HepG2 (cell line): ENCODE measurements around the gene HTR1E. TPM values are rescaled to one million over a fixed set of nuclear protein-coding genes. Genes with fewer than 3 reads are reported as not detected.

Experiments used
- ATAC-seq: fragments of 200-7000 bp; cut with Tn5 transposase; 3 replicates; pipeline ENCODE4 v1.9.1; 2020; ENCODE audit warnings: mild to moderate bottlenecking, moderate library complexity
- BruUV-seq: library from RNA; stranded (reverse); fragments of 400-500 nt; replicated peaks from 2 replicates; lab custom pipeline; 2021; lab: Mats Ljungman, UMichigan
- CTCF ChIA-PET: fragments of 300-600 bp; formaldehyde crosslinking; extraction: SDS; loops from one replicate; lab custom pipeline; 2021; ENCODE audit warnings: low total read pairs, inconsistent platforms, low intra/inter-chr PET ratio; lab: Yijun Ruan, JAX
- POLR2A ChIA-PET: fragments of 350-600 bp; sonication (Branson Sonifier 250); formaldehyde crosslinking; loops from one replicate; lab custom pipeline; 2020; ENCODE audit warnings: antibody characterized with exemption, inconsistent platforms; lab: Yijun Ruan, JAX
- DNase-seq: peaks from one replicate; pipeline ENCODE4 v3.0.0-alpha.2; 2015; ENCODE audit warnings: low spot score
- FAIRE-seq: peaks from 3 replicates; lab custom pipeline; 2011; peaks lifted over from hg19 to GRCh38; lab: Jason Lieb, UNC
- H2AFZ ChIP-seq: one replicate; pipeline ENCODE4 v1.6.1; 2011; ENCODE audit warnings: low read length, inconsistent platforms
- H3K27ac ChIP-seq: fragments of 300-600 bp; 3 replicates; pipeline ENCODE4 v1.8.0; 2011; ENCODE audit warnings: mixed run types, mild to moderate bottlenecking, mixed read lengths, low read length, inconsistent platforms; ENCODE audit not compliant: insufficient read depth; ENCODE audit errors: extremely low read length
- H3K27me3 ChIP-seq, 2 experiments: fragments of 200-600 bp in 1 of 2; 2 replicates in 1 of 2; 3 replicates in 1 of 2; pipeline versions ENCODE4 v1.6.0 to v1.8.0; 2011; ENCODE audit warnings: low read length in 2 of 2, mild to moderate bottlenecking in 2 of 2, moderate library complexity in 2 of 2, inconsistent platforms in 1 of 2; ENCODE audit not compliant: insufficient read depth in 2 of 2, control insufficient read depth in 1 of 2
- H3K36me3 ChIP-seq, 2 experiments: fragments of 200-600 bp in 1 of 2; replicated peaks in 1 of 2; 2 replicates in 1 of 2; 3 replicates in 1 of 2; pipeline versions ENCODE4 v1.5.1 to v1.8.0; 2011; ENCODE audit warnings: low read length in 2 of 2, inconsistent platforms in 1 of 2; ENCODE audit not compliant: insufficient read depth in 2 of 2, control insufficient read depth in 1 of 2
- H3K4me1 ChIP-seq: 2 replicates; pipeline ENCODE4 v1.5.1; 2012; ENCODE audit warnings: low read length, inconsistent platforms; ENCODE audit not compliant: insufficient read depth
- H3K4me2 ChIP-seq: 2 replicates; pipeline ENCODE4 v1.6.0; 2011; ENCODE audit warnings: low read depth, low read length, inconsistent platforms
- H3K4me3 ChIP-seq, 3 experiments: fragments of 200-600 bp in 1 of 3; sonication (generic), shearing (Covaris generic) in 1 of 3; replicated peaks in 1 of 3; 2 replicates each; pipeline ENCODE4 v1.5.1; 2011 to 2016; ENCODE audit warnings: low read length in 3 of 3, inconsistent platforms in 2 of 3, low read depth in 2 of 3, mild to moderate bottlenecking in 2 of 3, control low read depth in 1 of 3, mixed read lengths in 1 of 3; ENCODE audit not compliant: insufficient read depth in 1 of 3
- H3K79me2 ChIP-seq: one replicate; pipeline ENCODE4 v1.6.1; 2011; ENCODE audit warnings: low read length, inconsistent platforms; ENCODE audit not compliant: insufficient read depth
- H3K9ac ChIP-seq: 2 replicates; pipeline ENCODE4 v1.6.0; 2011; ENCODE audit warnings: mild to moderate bottlenecking, low read depth, low read length, inconsistent platforms; ENCODE audit not compliant: insufficient read depth
- H3K9me3 ChIP-seq: 2 replicates; pipeline ENCODE4 v1.5.1; 2012; ENCODE audit warnings: mild to moderate bottlenecking, low read length
- H4K20me1 ChIP-seq: 2 replicates; pipeline ENCODE4 v1.6.0; 2011; ENCODE audit warnings: inconsistent platforms, mild to moderate bottlenecking, low read length, moderate library complexity; ENCODE audit not compliant: insufficient read depth
- NKX3-1 ChIP-seq: sonication (generic); formaldehyde crosslinking; IDR thresholded peaks from 2 replicates; pipeline ENCODE4 v1.5.0; 2020; ENCODE audit warnings: missing genetic modification reagents
- NR1H2 ChIP-seq: sonication (generic); formaldehyde crosslinking; IDR thresholded peaks from 2 replicates; pipeline ENCODE4 v1.8.1; 2022; ENCODE audit warnings: low read depth, missing genetic modification reagents, borderline replicate concordance
- PLRG1 ChIP-seq: fragments of 450-650 bp; conservative IDR thresholded peaks from 2 replicates; pipeline ENCODE4 v1.6.1; 2016
- SMARCC2 ChIP-seq: fragments of 450-650 bp; IDR thresholded peaks from 2 replicates; pipeline ENCODE4 v1.6.1; 2017; ENCODE audit warnings: antibody characterized with exemption, mild to moderate bottlenecking
- SP5 ChIP-seq: IDR thresholded peaks from 2 replicates; pipeline ENCODE4 v1.6.1; 2016; ENCODE audit warnings: low read depth, borderline replicate concordance
- TAF15 ChIP-seq: fragments of 200-400 bp; formaldehyde crosslinking; IDR thresholded peaks from one replicate; pipeline ENCODE4 v1.6.1; 2018; ENCODE audit warnings: mild to moderate bottlenecking, low read depth, low read length; ENCODE audit not compliant: poor library complexity, severe bottlenecking
- TRIM24 ChIP-seq: sonication (generic); formaldehyde crosslinking; IDR thresholded peaks from 2 replicates; pipeline ENCODE4 v1.8.0; 2022; ENCODE audit warnings: mild to moderate bottlenecking, missing genetic modification reagents
- ZFX ChIP-seq: sonication (generic); formaldehyde crosslinking; IDR thresholded peaks from 2 replicates; pipeline ENCODE4 v1.4.0; 2020; ENCODE audit warnings: mild to moderate bottlenecking, low read depth, missing genetic modification reagents, moderate library complexity
- ZKSCAN8 ChIP-seq: IDR thresholded peaks from 2 replicates; pipeline ENCODE4 v1.6.1; 2016; ENCODE audit warnings: borderline replicate concordance, missing genetic modification reagents, missing compliant biosample characterization
- ZNF225 ChIP-seq: sonication (generic); formaldehyde crosslinking; IDR thresholded peaks from 2 replicates; pipeline ENCODE4 v1.4.0; 2020; ENCODE audit warnings: mild to moderate bottlenecking, missing genetic modification reagents
- ZNF232 ChIP-seq: sonication (generic); formaldehyde crosslinking; IDR thresholded peaks from 2 replicates; pipeline ENCODE4 v1.4.0; 2020; ENCODE audit warnings: missing genetic modification reagents, borderline replicate concordance
- ZNF276 ChIP-seq: sonication (generic); formaldehyde crosslinking; IDR thresholded peaks from 2 replicates; pipeline ENCODE4 v1.4.0; 2020; ENCODE audit warnings: mild to moderate bottlenecking, low read depth, missing genetic modification reagents
- ZNF383 ChIP-seq: sonication (generic); formaldehyde crosslinking; IDR thresholded peaks from 2 replicates; pipeline ENCODE4 v1.4.0; 2020; ENCODE audit warnings: missing genetic modification reagents, mild to moderate bottlenecking, borderline replicate concordance
- ZNF558 ChIP-seq: sonication (generic); formaldehyde crosslinking; IDR thresholded peaks from 2 replicates; pipeline ENCODE4 v1.9.0; 2022; ENCODE audit warnings: mild to moderate bottlenecking, missing genetic modification reagents, borderline replicate concordance
- ZNF883 ChIP-seq: sonication (generic); formaldehyde crosslinking; IDR thresholded peaks from 2 replicates; pipeline ENCODE4 v1.5.1; 2020; ENCODE audit warnings: mild to moderate bottlenecking, missing genetic modification reagents; ENCODE audit errors: not compliant biosample characterization
- ZNF891 ChIP-seq: sonication (generic); formaldehyde crosslinking; IDR thresholded peaks from 2 replicates; pipeline ENCODE4 v1.5.0; 2020; ENCODE audit warnings: mild to moderate bottlenecking, missing genetic modification reagents
- ZSCAN22 ChIP-seq: sonication (generic); formaldehyde crosslinking; IDR thresholded peaks from 2 replicates; pipeline ENCODE4 v1.4.0; 2020; ENCODE audit warnings: mild to moderate bottlenecking, missing genetic modification reagents
- WGBS: methylation state at CpG from one replicate; pipeline ENCODE4 v1.1.6; 2017; ENCODE audit warnings: low lambda C conversion rate; 5-methylcytosine and 5-hydroxymethylcytosine counted together
- in situ Hi-C: cut with HindIII; loops from 2 replicates; pipeline ENCODE4 v1.10.0; 2017; ENCODE audit warnings: low pct_unique_long_range_greater_than_20kb; ENCODE audit not compliant: extremely low pct_ligation_motif_present
- intact Hi-C: fragments of 100-400 bp; cut with micrococcal nuclease; formaldehyde crosslinking; loops from one replicate; pipeline ENCODE4 v1.10.0; 2022; ENCODE audit not compliant: unreplicated experiment
- polyA plus RNA-seq, 8 experiments: library from polyadenylated mRNA; depleted of rRNA in 3 of 8; stranded (reverse) in 7 of 8; unstranded in 1 of 8; fragments of >200 nt; fragmentation: Illumina TruSeq in 4 of 8; extraction: Trizol in 4 of 8; gene quantifications; 2 replicates each; pipeline versions ENCODE4 v1.2.1 to v1.2.3, GENCODE V29; 2011 to 2016; ENCODE audit warnings: low read depth in 4 of 8, missing spikeins in 1 of 8, mixed read lengths in 1 of 8; ENCODE audit not compliant: insufficient read depth in 1 of 8
- total RNA-seq, 5 experiments: library from RNA; depleted of rRNA; stranded (reverse); fragments of >200 nt; fragmentation: Illumina TruSeq; extraction: Trizol; gene quantifications; 2 replicates each; pipeline ENCODE4 v1.2.3, GENCODE V29; 2016; ENCODE audit warnings: low read depth in 1 of 5
- TF ChIP-seq, protein P1 (sequence below): sonication (generic); formaldehyde crosslinking; IDR thresholded peaks from 2 replicates; pipeline ENCODE4 v1.8.0; 2022; ENCODE audit warnings: missing genetic modification reagents, mild to moderate bottlenecking, moderate library complexity, borderline replicate concordance
- TF ChIP-seq, protein P2 (sequence below): sonication (generic); formaldehyde crosslinking; IDR thresholded peaks from 2 replicates; pipeline ENCODE4 v1.5.0; 2020; ENCODE audit warnings: missing genetic modification reagents, mild to moderate bottlenecking, borderline replicate concordance

HTR1E gene
- total and polyA plus RNA-seq, 2 of the 13 experiments (the other 11 are each of a cell fraction or from before 2014, with no cell fraction given), result not detected

DNA sequence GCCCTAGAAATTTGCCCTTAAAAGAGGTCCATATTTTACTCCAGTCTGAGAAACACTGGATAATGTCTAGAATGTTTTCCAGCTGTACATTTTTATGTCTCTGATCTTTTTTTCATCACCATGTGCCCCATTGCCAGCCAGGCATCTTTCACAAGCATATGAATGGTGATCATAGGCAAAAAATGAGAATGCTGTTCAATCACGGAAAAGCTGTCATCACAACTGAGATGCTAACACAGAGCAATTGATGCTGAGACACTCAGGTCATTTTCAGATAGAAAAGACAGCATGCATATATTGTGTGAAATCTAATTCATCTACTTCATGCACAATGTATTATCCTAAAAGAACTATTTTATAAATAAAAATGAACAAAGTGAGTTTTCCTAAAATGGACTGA lies 116.0 kb downstream of the HTR1E start:
- ATAC-seq (no peak), FAIRE-seq (no peak), DNase-seq (no peak)
- 0% methylated on average over 1 of the region's 1 CpG for WGBS
- no peak overlapping the region for H2AFZ ChIP-seq
- CTCF ChIA-PET, result no interaction called here
- no TSS peak for BruUV-seq
- no peak overlapping the region for H3K9ac ChIP-seq
- no peaks in the 10 kb centered on the region for H3K36me3 ChIP-seq
- in situ Hi-C loops, result no loop called here
- TF ChIP-seq SP5 (CRISPR knock-in tag), result no peak
- TF ChIP-seq ZNF883 (CRISPR knock-in tag), result no peak
- TF ChIP-seq TAF15, result no peak
- no peak for TF ChIP-seq ZKSCAN8
- TF ChIP-seq, protein P1, sequence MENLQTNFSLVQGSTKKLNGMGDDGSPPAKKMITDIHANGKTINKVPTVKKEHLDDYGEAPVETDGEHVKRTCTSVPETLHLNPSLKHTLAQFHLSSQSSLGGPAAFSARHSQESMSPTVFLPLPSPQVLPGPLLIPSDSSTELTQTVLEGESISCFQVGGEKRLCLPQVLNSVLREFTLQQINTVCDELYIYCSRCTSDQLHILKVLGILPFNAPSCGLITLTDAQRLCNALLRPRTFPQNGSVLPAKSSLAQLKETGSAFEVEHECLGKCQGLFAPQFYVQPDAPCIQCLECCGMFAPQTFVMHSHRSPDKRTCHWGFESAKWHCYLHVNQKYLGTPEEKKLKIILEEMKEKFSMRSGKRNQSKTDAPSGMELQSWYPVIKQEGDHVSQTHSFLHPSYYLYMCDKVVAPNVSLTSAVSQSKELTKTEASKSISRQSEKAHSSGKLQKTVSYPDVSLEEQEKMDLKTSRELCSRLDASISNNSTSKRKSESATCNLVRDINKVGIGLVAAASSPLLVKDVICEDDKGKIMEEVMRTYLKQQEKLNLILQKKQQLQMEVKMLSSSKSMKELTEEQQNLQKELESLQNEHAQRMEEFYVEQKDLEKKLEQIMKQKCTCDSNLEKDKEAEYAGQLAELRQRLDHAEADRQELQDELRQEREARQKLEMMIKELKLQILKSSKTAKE (CRISPR knock-in tag), result no peak
- no peak for TF ChIP-seq NKX3-1
- TF ChIP-seq NR1H2 (CRISPR knock-in tag), result no peak
- no peak for TF ChIP-seq ZSCAN22 (CRISPR knock-in tag)
- TF ChIP-seq, protein P2, sequence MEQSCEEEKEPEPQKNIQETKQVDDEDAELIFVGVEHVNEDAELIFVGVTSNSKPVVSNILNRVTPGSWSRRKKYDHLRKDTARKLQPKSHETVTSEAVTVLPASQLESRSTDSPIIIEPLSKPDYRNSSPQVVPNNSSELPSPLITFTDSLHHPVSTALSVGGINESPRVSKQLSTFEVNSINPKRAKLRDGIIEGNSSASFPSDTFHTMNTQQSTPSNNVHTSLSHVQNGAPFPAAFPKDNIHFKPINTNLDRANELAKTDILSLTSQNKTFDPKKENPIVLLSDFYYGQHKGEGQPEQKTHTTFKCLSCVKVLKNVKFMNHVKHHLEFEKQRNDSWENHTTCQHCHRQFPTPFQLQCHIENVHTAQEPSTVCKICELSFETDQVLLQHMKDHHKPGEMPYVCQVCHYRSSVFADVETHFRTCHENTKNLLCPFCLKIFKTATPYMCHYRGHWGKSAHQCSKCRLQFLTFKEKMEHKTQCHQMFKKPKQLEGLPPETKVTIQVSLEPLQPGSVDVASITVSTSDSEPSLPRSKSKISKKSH (CRISPR knock-in tag), result no peak
- no peak for TF ChIP-seq ZNF276 (CRISPR knock-in tag)
- no peak for TF ChIP-seq ZNF232
- TF ChIP-seq ZFX (CRISPR knock-in tag), result no peak
- TF ChIP-seq ZNF891 (CRISPR knock-in tag), result no peak
- no peak for TF ChIP-seq ZNF383 (CRISPR knock-in tag)
- TF ChIP-seq PLRG1, result no peak
- no peak for TF ChIP-seq ZNF225
- no peak for TF ChIP-seq TRIM24 (CRISPR knock-in tag)
- no peak for TF ChIP-seq ZNF558
- TF ChIP-seq SMARCC2, result no peak
- no peak overlapping the region for H3K27ac ChIP-seq
- no peaks in the 10 kb centered on the region for H3K79me2 ChIP-seq
- H3K27me3 ChIP-seq, result no peaks in the 10 kb centered on the region
- H3K9me3 ChIP-seq, result no peaks in the 10 kb centered on the region
- intact Hi-C loops, result no loop called here
- H3K4me1 ChIP-seq, result no peaks in the 10 kb centered on the region
- H3K4me3 ChIP-seq, result no peak overlapping the region
- H4K20me1 ChIP-seq, result no peaks in the 10 kb centered on the region
- POLR2A ChIA-PET, result no interaction called here
- H3K4me2 ChIP-seq, result no peak overlapping the region
